MM.1S (cell line): ENCODE measurements around the gene RYR2.

Experiments
- DNase-seq: peaks from one replicate; pipeline ENCODE4 v3.0.0-alpha.2; 2015
- H2AFZ ChIP-seq: fragments of 300-600 bp; sonication (generic); 2 replicates; pipeline ENCODE4 v1.6.0; 2016; ENCODE audit warnings: antibody characterized with exemption, low read length
- H3F3A ChIP-seq: fragments of 300-600 bp; sonication (generic); 2 replicates; pipeline ENCODE4 v1.6.1; 2016; ENCODE audit warnings: mild to moderate bottlenecking, antibody characterized with exemption, low read length, moderate library complexity, mixed read lengths; ENCODE audit not compliant: insufficient read depth
- H3K27ac ChIP-seq: fragments of 300-600 bp; sonication (generic); 2 replicates; pipeline ENCODE4 v1.5.1; 2016; ENCODE audit warnings: mild to moderate bottlenecking, low read length
- H3K27me3 ChIP-seq: fragments of 300-600 bp; sonication (generic); replicated peaks from 2 replicates; pipeline ENCODE4 v1.6.0; 2016; ENCODE audit warnings: low read length; ENCODE audit not compliant: insufficient read depth
- H3K36me3 ChIP-seq: fragments of 300-600 bp; sonication (generic); replicated peaks from 2 replicates; pipeline ENCODE4 v1.6.1; 2016; ENCODE audit warnings: mild to moderate bottlenecking, low read length, mixed read lengths; ENCODE audit not compliant: insufficient read depth
- H3K4me1 ChIP-seq: fragments of 300-600 bp; sonication (generic); 2 replicates; pipeline ENCODE4 v1.6.1; 2016; ENCODE audit warnings: low read length, mixed read lengths
- H3K4me2 ChIP-seq: fragments of 300-600 bp; sonication (generic); 2 replicates; pipeline ENCODE4 v1.6.0; 2016; ENCODE audit warnings: low read depth, low read length
- H3K4me3 ChIP-seq: fragments of 300-600 bp; sonication (generic); 2 replicates; pipeline ENCODE4 v1.5.1; 2016; ENCODE audit warnings: low read length, mixed read lengths
- H3K79me2 ChIP-seq: fragments of 300-600 bp; sonication (generic); 2 replicates; pipeline ENCODE4 v1.6.1; 2016; ENCODE audit warnings: mixed run types, low read length, mixed read lengths
- H3K9ac ChIP-seq: fragments of 300-600 bp; sonication (generic); 2 replicates; pipeline ENCODE4 v1.6.1; 2016; ENCODE audit warnings: low read length, mixed read lengths
- H3K9me2 ChIP-seq: fragments of 300-600 bp; sonication (generic); replicated peaks from 2 replicates; pipeline ENCODE4 v1.6.1; 2016; ENCODE audit warnings: mild to moderate bottlenecking, low read length, mixed read lengths; ENCODE audit not compliant: insufficient read depth
- H3K9me3 ChIP-seq: fragments of 300-600 bp; sonication (generic); replicated peaks from 2 replicates; pipeline ENCODE4 v1.6.1; 2016; ENCODE audit warnings: mild to moderate bottlenecking, low read length, mixed read lengths; ENCODE audit not compliant: insufficient read depth
- H4K20me1 ChIP-seq: fragments of 300-600 bp; sonication (generic); 2 replicates; pipeline ENCODE4 v1.6.1; 2016; ENCODE audit warnings: mild to moderate bottlenecking, low read length, moderate library complexity, mixed read lengths; ENCODE audit not compliant: insufficient read depth
- EZH2 ChIP-seq: fragments of 300-600 bp; sonication (generic); optimal IDR thresholded peaks from 2 replicates; pipeline ENCODE3; 2017; ENCODE audit warnings: low read depth, mild to moderate bottlenecking, antibody characterized with exemption, low read length, mixed read lengths
- EZH2phosphoT487 ChIP-seq: fragments of 300-600 bp; sonication (generic); IDR thresholded peaks from 2 replicates; pipeline ENCODE4 v1.6.1; 2018; ENCODE audit warnings: antibody characterized with exemption, low read length
- TF ChIP-seq, protein P1 (sequence below): fragments of 300-600 bp; sonication (generic); IDR thresholded peaks from 2 replicates; pipeline ENCODE4 v1.5.1; 2016; ENCODE audit warnings: antibody characterized with exemption, low read length, mixed read lengths

Gene RYR2

DNA sequence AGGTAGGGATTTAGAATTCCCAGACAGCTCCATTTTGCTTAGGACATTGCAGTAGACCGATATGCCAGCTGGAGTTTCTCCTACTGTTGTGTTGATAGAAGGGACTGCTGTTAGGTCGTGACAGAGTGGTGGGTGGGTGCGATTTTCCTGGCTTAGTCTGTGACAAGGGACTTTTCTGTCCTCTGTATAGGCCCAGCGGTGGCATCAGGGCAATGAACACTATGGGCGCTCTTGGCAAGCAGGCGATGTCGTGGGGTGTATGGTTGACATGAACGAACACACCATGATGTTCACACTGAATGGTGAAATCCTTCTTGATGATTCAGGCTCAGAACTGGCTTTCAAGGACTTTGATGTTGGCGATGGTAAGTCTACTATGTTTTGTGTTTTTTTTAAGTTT, 527.0 kb downstream of the RYR2 start:
- Histone ChIP-seq H3K27me3 (no peaks in the 10 kb centered on the region), H3K4me3 (no peak overlapping the region), H3K4me1 (no peaks in the 10 kb centered on the region), H4K20me1 (no peaks in the 10 kb centered on the region), H3K9ac (no peak overlapping the region), H3K4me2 (no peak overlapping the region), H2AFZ (no peak overlapping the region), H3K36me3 (no peaks in the 10 kb centered on the region), H3K27ac (no peak overlapping the region), H3F3A (no peaks in the 10 kb centered on the region), H3K9me2 (no peaks in the 10 kb centered on the region), H3K79me2 (no peaks in the 10 kb centered on the region), H3K9me3 (no peaks in the 10 kb centered on the region)
- TF ChIP-seq EZH2 (no peak), EZH2phosphoT487 (no peak)
- TF ChIP-seq, protein P1, sequence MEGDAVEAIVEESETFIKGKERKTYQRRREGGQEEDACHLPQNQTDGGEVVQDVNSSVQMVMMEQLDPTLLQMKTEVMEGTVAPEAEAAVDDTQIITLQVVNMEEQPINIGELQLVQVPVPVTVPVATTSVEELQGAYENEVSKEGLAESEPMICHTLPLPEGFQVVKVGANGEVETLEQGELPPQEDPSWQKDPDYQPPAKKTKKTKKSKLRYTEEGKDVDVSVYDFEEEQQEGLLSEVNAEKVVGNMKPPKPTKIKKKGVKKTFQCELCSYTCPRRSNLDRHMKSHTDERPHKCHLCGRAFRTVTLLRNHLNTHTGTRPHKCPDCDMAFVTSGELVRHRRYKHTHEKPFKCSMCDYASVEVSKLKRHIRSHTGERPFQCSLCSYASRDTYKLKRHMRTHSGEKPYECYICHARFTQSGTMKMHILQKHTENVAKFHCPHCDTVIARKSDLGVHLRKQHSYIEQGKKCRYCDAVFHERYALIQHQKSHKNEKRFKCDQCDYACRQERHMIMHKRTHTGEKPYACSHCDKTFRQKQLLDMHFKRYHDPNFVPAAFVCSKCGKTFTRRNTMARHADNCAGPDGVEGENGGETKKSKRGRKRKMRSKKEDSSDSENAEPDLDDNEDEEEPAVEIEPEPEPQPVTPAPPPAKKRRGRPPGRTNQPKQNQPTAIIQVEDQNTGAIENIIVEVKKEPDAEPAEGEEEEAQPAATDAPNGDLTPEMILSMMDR: no peak
- no peak for DNase-seq

DNA sequence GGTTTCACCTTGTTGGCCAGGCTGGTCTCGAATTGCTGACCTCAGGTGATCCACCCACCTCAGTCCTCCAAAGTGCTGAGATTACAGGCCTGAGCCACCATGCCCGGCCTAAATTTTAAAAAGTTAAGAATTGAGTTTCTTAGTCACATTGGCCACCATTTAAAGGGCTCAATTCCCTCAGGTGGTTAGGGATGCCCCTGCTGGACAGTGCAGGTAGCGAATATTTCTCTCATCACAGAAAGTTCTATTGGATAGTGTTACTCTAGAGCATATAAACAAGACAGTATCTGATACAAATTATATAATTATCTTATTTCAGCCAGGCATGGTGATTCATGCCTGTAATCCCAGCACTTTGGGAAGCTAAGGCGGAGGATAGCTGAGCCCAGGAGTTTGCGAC, 528.5 kb downstream of the RYR2 start:
- no peaks in the 10 kb centered on the region for H4K20me1 ChIP-seq
- no peaks in the 10 kb centered on the region for H3K36me3 ChIP-seq
- no peak overlapping the region for H3K27ac ChIP-seq
- H3K9ac ChIP-seq: no peak overlapping the region
- H3K4me3 ChIP-seq: no peak overlapping the region
- H3F3A ChIP-seq: no peaks in the 10 kb centered on the region
- no peaks in the 10 kb centered on the region for H3K9me3 ChIP-seq
- no peak overlapping the region for H2AFZ ChIP-seq
- DNase-seq: no peak
- no peak overlapping the region for H3K4me2 ChIP-seq
- TF ChIP-seq, protein P1: peak; percentile 23; the same call in 1 of the 2 replicates
- TF ChIP-seq EZH2: no peak
- TF ChIP-seq EZH2phosphoT487: no peak
- no peaks in the 10 kb centered on the region for H3K79me2 ChIP-seq
- no peaks in the 10 kb centered on the region for H3K9me2 ChIP-seq
- no peaks in the 10 kb centered on the region for H3K27me3 ChIP-seq
- H3K4me1 ChIP-seq: no peaks in the 10 kb centered on the region

DNA sequence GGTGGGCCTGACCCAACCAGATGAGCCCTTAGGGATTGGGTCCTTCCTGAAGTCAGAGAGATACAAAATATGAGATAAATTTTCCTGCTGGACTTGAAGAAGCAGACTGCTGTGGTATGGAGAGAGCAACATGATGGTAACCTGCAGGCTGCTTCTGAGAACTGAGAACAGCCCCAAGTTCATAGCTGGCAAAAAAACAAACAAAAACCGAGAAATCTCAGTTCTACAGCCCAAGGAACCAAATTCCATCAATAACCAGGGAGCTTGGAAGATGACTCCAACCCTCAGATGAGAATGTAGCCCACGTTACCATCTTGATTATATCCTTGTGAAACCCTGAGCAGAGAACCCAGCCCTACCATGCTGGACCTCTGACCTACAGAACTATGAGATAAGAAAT, 532.6 kb downstream of the RYR2 start:
- Histone ChIP-seq H2AFZ (no peak overlapping the region), H3K9me2 (no peaks in the 10 kb centered on the region), H3K4me3 (no peak overlapping the region), H3K27me3 (no peaks in the 10 kb centered on the region), H3K4me1 (no peaks in the 10 kb centered on the region), H3K9ac (no peak overlapping the region), H3K79me2 (no peaks in the 10 kb centered on the region), H3F3A (no peaks in the 10 kb centered on the region), H3K9me3 (no peaks in the 10 kb centered on the region), H4K20me1 (no peaks in the 10 kb centered on the region), H3K4me2 (no peak overlapping the region), H3K36me3 (no peaks in the 10 kb centered on the region), H3K27ac (no peak overlapping the region)
- TF ChIP-seq EZH2: no peak
- no peak for DNase-seq

DNA sequence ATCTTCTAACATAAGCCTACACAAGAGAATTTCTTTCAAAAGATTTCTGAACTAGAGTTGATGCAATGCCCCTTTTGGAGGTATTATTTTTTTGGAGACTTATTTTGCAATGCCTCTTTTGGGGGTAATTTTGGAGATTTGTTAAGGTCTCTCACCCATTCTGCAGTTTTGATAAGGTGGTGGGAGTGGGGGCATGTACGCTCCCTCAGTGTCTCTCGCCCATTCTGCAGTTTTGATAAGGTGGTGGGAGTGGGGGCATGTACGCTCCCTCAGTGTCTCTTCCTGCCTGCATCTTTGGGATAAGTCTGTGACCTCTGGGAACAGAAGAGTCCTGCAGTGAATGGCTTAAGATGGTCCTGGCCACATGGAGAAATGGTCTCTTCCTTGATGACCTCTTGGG, 536.6 kb downstream of the RYR2 start:
- Histone ChIP-seq H4K20me1 (no peaks in the 10 kb centered on the region), H3F3A (no peaks in the 10 kb centered on the region), H3K9ac (no peak overlapping the region), H3K9me3 (no peaks in the 10 kb centered on the region), H3K27ac (no peak overlapping the region), H3K36me3 (no peaks in the 10 kb centered on the region), H3K4me3 (no peak overlapping the region), H3K79me2 (no peaks in the 10 kb centered on the region), H3K9me2 (no peaks in the 10 kb centered on the region), H3K27me3 (no peaks in the 10 kb centered on the region), H2AFZ (no peak overlapping the region), H3K4me2 (no peak overlapping the region), H3K4me1 (no peaks in the 10 kb centered on the region)
- no peak for DNase-seq
- TF ChIP-seq, protein P1: no peak
- TF ChIP-seq EZH2 (no peak), EZH2phosphoT487 (no peak)
